ENCODE data around the gene CCPG1. TPM values are rescaled to one million over a fixed set of nuclear protein-coding genes. Genes with fewer than 3 reads are reported as not detected.
A peak's percentile ranks its signal among the peaks of the same experiment; 100 is the strongest.
"Not testable (repeated sequence)": the region's sequence is repeated elsewhere in the genome, so short reads cannot be mapped to it uniquely, and the experiment has no call there.

Gene CCPG1
- total RNA-seq, 1 donor from 2014 or later: 21.3 TPM

DNA sequence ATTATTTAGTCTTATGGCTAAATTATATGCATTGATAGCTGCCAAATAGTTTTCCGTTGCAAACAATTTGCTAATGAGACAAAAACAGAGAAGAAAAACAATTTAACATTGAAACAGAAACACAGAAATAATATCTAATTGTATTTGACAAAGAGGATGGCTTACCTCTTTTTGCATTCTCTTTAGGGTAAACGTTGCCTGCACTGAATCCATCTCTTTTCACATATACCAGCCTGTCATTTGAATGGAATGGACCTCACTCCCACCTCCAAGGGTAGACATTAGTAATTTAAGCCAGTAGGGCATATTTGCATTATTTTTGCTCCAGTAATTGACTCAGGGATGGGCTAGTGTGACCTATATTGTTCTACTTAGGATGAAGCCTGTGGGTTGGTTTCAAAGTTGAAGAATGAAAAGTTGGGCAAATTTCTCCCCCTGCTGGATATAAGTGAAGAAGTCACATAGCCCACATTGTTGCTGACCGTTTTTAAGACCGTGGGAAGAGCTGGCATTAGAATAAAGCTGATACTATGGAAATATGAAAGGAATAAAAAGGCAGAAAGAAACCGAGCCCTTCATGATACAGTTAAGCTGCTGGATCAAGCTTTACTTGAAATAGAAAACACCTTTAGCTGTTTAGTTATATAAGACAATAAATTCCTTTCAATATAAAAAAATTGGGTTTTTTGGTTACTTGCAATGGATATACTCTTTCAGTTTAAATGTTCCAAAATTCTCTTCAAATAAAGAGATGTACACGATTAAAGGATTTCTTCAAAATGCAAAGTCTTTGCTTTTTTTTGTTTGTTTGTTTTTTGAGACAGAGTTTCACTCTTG is 27.0 kb upstream of the CCPG1 start:
- no peaks in the 10 kb centered on the region for H3K27me3 Mint-ChIP-seq (ENCODE audit: low read depth)
- peak; percentile 58 for TF ChIP-seq CTCF (IDR thresholded peaks at IDR 0.05; ENCODE audit: unreplicated experiment)
- DNase-seq (ENCODE audit: low spot score in 2 of 2, unreplicated experiment in 2 of 2): no peak
- no peaks in the 10 kb centered on the region for H3K9me3 Mint-ChIP-seq
- no peak overlapping the region for H3K27ac Mint-ChIP-seq
- no peak overlapping the region for H3K4me3 Mint-ChIP-seq
- H3K36me3 Mint-ChIP-seq: peaks cover 1% of the 10 kb centered on the region
- no peaks in the 10 kb centered on the region for H3K4me1 Mint-ChIP-seq

DNA sequence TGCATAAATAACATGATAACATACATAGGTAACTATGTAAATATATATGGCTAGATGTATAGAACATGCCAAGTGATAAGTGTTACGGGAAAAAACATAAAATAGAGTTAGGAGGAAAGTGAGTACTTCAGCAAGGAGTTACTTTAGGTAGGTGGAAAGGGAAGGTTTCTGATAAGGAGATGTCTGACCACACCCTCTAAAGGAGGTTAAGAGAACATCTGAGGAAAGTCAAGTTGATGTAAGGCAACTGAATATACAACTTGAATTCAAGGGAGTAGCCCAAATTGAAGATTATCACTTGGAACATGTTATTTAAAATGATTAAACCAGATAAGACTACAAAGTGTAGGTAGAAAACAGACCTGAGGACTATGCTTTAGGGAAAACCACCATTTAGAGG is 13.9 kb upstream of the CCPG1 start:
- Mint-ChIP-seq H3K4me1 (no peaks in the 10 kb centered on the region), H3K36me3 (no peaks in the 10 kb centered on the region), H3K27ac (no peak overlapping the region), H3K9me3 (no peaks in the 10 kb centered on the region), H3K4me3 (no peak overlapping the region), H3K27me3 (ENCODE audit: low read depth) (no peaks in the 10 kb centered on the region)
- TF ChIP-seq CTCF (IDR thresholded peaks at IDR 0.05; ENCODE audit: unreplicated experiment): no peak
- DNase-seq (ENCODE audit: low spot score in 2 of 2, unreplicated experiment in 2 of 2): no peak

- TF ChIP-seq CTCF (IDR thresholded peaks at IDR 0.05; ENCODE audit: unreplicated experiment): no peak
- Mint-ChIP-seq H3K36me3 (no peaks in the 10 kb centered on the region), H3K9me3 (no peaks in the 10 kb centered on the region), H3K4me1 (no peaks in the 10 kb centered on the region), H3K4me3 (no peak overlapping the region), H3K27me3 (ENCODE audit: low read depth) (no peaks in the 10 kb centered on the region), H3K27ac (no peak overlapping the region)
- no peak for DNase-seq (ENCODE audit: low spot score in 2 of 2, unreplicated experiment in 2 of 2)
These were observed 12.2 kb upstream of the CCPG1 start for GRCh38 chr15:55420171-55420866.

GRCh38 chr15:55417678-55418077 is 9.5 kb upstream of the CCPG1 start:
- not testable (repeated sequence) for H3K4me1 Mint-ChIP-seq; H3K27ac Mint-ChIP-seq; H3K4me3 Mint-ChIP-seq; DNase-seq (ENCODE audit: low spot score in 2 of 2, unreplicated experiment in 2 of 2); H3K27me3 Mint-ChIP-seq (ENCODE audit: low read depth); H3K9me3 Mint-ChIP-seq; H3K36me3 Mint-ChIP-seq

DNA sequence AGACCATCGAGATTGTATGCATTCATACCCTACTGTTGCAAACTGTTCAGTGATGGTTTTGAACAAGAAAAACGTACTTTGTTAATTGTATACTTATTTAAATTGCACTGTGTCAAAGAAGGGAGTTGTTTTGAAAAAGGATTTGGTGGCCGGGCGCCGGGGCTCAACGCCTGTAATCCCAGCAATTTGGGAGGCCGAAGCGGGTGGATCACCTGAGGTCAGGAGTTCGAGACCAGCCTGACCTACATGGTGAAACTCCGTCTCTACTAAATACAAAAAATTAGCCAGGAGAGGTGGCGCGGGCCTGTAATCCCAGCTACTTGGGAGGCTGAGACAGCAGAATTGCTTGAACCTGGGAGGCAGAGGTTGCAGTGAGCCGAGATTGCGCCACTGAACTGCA is 817 bp upstream of the CCPG1 start:
- DNase-seq (ENCODE audit: low spot score in 2 of 2, unreplicated experiment in 2 of 2); H3K9me3 Mint-ChIP-seq; H3K36me3 Mint-ChIP-seq; H3K27me3 Mint-ChIP-seq (ENCODE audit: low read depth); H3K4me1 Mint-ChIP-seq: not testable (repeated sequence)
- Mint-ChIP-seq H3K4me3 (peak overlapping the region; percentile 80), H3K27ac (peak overlapping the region; percentile 93)

DNA sequence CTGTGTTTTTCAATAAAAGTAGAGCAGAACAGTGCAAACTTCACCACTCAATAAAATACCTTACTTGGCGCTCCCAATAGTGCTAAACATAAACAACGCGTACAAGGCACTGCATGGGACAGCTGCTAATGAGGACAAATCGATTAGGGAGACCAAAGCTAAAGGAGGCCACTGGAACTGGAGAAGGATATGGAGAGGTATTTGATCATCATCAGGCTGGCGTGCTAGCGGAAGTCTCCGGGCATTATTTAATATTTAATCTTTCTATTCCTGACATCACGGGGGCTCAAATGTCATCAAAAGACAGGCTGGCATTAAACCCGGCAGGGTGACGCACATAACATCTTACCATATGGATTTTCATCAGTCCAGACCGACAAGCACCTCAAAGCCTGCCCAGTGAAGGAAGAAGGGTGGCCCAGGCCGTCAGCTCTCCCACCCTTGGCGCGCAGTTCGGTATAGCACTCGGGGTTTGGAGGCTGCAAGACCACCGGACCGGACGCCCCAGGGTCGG is 604 bp downstream of the CCPG1 start:
- no peaks in the 10 kb centered on the region for H3K36me3 Mint-ChIP-seq
- peak overlapping the region; percentile 80 for H3K4me3 Mint-ChIP-seq
- H3K27me3 Mint-ChIP-seq (ENCODE audit: low read depth): no peaks in the 10 kb centered on the region
- H3K9me3 Mint-ChIP-seq: no peaks in the 10 kb centered on the region
- peak overlapping the region; percentile 95 for H3K27ac Mint-ChIP-seq
- peaks cover 12% of the 10 kb centered on the region for H3K4me1 Mint-ChIP-seq
- no peak for DNase-seq (ENCODE audit: low spot score in 2 of 2, unreplicated experiment in 2 of 2)
- no peak for TF ChIP-seq CTCF (IDR thresholded peaks at IDR 0.05; ENCODE audit: unreplicated experiment)
